DOHH2 (cell line): Measurements from ENCODE around the gene ENDOU.

ENCODE experiments used
- EZH2phosphoT487 ChIP-seq: fragments of 200-600 bp; sonication (generic); IDR thresholded peaks from 2 replicates; pipeline ENCODE4 v1.6.1; 2017; ENCODE audit warnings: borderline replicate concordance, mild to moderate bottlenecking, antibody characterized with exemption, low read length, moderate library complexity, mixed read lengths
- TF ChIP-seq, protein P1 (sequence below): fragments of 200-600 bp; sonication (generic); IDR thresholded peaks from one replicate; pipeline ENCODE4 v1.5.1; 2014; ENCODE audit warnings: antibody characterized with exemption, mild to moderate bottlenecking, low read depth, low read length; ENCODE audit not compliant: poor library complexity, severe bottlenecking

DNA sequence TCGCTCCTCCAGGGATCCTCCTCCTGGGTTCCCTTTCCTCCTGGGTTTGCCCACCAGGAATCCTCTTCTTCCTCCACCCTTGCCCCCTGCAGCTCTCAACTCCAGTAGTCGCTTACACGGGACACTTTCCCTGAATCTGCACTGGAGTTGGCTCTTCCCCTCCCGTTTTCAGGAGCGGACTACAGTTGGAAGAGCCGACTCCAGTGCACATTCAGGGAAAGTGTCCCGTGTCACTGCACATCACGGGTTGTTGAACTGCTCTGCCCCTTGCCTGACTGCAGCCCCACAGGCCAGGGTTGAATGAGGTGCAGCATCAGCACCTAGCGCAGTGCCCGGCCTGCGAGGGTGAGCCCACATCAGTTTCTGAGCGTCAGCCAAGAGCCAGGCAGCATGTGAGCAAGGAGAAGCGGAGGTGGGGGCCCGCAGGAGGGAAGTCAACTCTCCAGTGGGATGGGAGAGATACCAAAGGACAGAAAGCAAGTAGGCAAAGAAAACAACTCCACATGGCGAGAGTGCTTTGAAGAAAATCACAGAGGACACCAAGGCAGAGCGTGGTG, 20.3 kb upstream of the ENDOU start:
- TF ChIP-seq, protein P1, sequence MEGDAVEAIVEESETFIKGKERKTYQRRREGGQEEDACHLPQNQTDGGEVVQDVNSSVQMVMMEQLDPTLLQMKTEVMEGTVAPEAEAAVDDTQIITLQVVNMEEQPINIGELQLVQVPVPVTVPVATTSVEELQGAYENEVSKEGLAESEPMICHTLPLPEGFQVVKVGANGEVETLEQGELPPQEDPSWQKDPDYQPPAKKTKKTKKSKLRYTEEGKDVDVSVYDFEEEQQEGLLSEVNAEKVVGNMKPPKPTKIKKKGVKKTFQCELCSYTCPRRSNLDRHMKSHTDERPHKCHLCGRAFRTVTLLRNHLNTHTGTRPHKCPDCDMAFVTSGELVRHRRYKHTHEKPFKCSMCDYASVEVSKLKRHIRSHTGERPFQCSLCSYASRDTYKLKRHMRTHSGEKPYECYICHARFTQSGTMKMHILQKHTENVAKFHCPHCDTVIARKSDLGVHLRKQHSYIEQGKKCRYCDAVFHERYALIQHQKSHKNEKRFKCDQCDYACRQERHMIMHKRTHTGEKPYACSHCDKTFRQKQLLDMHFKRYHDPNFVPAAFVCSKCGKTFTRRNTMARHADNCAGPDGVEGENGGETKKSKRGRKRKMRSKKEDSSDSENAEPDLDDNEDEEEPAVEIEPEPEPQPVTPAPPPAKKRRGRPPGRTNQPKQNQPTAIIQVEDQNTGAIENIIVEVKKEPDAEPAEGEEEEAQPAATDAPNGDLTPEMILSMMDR, result no peak
- no peak for TF ChIP-seq EZH2phosphoT487
